HPDE6-E6E7 (cell line): ENCODE results near the gene UBQLNL.

Source experiments
- DNase-seq: peaks from one replicate; pipeline ENCODE4 v3.0.0; 2011; ENCODE audit warnings: missing footprints; ENCODE audit errors: extremely low spot score

Gene UBQLNL, protein sequence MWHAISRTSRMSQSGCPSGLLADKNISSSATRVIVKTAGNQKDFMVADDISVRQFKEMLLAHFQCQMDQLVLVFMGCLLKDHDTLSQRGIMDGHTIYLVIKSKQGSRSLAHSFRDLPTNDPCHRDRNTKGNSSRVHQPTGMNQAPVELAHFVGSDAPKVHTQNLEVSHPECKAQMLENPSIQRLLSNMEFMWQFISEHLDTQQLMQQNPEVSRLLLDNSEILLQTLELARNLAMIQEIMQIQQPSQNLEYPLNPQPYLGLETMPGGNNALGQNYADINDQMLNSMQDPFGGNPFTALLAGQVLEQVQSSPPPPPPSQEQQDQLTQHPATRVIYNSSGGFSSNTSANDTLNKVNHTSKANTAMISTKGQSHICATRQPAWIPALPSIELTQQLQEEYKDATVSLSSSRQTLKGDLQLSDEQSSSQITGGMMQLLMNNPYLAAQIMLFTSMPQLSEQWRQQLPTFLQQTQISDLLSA

DNA sequence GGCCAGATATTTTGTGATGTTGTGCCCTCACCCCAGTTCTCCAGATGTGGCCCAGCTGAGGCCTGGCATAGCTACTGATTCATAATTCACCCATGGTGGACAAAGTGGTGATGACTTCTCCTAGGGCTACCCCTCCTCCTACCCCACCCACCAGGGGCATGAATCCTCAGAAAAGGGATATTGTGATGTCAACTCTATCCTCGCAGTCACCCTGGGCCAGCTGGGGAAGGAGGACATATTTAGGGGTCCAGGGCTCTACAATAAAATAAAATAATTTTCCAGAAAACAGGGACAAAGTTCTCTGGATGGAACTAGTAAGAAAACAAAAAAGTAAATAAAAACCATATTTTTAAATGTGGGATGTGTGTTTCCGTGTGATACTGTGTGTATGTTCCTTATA is at the start of gene UBQLNL:
TSS of gene UBQLNL (minus strand) at position 101 of the 400 bp plus-strand sequence. CDS start 258 bp downstream, outside the sequence.
- DNase-seq, result no peak

DNA sequence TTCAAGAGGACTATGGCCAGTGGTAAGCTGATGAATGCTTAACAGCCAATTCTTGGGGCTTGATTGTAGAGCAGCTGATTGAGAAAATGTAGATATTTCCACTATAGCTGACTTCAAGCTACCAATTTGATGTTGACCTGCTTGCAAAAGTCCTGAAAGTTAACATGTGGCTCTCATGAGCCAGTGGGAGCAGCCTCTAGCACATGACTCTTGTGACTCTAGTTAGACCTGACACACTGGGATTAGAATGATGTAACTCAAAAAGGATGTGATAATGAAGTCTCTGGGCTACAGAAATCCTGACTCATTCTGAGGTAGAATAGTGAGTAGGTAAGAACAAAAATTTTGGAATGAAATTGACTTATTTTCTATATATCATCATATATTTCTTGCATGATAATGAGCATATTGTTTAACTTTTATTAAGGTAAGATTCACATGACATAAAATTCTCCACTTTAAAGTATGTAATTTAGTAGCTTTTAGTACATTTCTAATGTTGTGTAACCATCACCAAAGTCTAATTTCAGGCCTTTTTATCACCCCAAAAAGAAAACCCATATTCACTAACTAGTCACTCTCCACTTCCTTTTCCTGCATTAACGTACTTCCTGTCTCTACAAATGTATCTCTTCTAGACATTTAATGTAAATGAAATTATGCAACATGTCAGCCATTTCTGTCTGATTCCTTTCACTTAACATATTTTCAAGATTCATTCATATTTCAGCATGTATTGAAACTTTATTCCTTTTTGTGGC is 47.9 kb upstream of the UBQLNL start:
- no peak for DNase-seq

DNA sequence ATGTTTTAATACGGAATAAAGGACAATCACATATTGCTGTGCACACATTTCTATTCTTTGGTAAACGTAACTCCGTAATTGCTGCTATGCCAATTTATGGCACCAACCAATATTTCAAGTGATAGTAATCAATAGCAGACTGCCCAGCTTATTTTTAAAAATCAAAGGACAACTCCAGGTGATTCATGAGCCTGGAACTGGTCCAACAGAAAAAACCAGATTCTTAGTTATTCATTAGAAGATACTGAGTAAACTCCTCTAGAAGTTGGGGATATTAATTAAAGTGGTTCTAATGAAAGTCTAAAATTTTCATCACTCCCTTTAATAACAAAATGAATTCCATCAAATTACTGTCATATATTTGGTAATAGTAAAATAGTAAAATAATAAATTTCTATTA is 41.3 kb upstream of the UBQLNL start:
- no peak for DNase-seq

DNA sequence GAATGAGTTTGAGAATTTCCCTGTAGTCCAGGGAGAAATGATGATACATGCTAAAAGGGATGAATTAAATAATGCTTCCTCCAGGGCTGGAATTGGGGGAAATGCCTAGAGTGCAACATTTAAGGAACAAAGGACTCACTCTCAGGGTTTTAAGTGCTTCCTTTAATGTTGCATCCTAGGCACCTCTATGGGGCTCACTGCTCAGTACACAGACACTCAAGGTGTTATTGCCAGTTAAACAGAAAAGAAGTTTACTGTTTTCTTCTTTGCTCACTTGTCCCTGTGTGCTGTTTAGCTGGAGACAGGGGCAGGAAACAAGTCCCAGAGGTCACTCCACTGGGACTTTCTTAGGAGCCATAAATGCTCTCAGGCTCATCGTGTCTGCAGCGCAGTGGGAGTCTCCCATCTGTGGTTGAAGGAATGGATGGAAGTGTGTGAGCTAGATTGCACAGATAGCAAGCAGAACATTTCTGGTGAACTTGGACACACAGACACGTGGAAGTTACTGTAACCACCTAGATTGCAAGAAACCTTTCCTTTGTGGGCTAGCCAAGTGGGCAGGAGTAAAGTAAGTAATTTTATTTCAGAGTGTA is 40.2 kb upstream of the UBQLNL start:
- no peak for DNase-seq

DNA sequence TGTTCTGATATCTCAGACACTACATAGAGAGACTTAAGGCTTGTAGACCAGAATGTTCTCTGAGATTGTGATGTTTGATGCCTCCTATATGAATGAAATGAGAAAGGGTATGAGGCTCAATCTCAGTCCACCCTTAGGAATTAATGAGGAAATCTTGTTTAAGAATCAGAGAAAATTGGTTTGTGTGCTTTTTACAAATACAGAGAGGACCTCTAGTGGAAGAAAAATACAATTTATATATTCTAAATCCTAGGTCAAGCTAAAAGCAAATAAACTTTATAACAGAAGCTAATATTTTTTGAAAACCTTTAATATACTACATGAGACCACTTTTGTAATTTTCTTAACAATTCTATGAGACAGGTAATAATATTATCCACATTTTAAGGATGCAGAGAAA is 36.8 kb upstream of the UBQLNL start:
- no peak for DNase-seq

DNA sequence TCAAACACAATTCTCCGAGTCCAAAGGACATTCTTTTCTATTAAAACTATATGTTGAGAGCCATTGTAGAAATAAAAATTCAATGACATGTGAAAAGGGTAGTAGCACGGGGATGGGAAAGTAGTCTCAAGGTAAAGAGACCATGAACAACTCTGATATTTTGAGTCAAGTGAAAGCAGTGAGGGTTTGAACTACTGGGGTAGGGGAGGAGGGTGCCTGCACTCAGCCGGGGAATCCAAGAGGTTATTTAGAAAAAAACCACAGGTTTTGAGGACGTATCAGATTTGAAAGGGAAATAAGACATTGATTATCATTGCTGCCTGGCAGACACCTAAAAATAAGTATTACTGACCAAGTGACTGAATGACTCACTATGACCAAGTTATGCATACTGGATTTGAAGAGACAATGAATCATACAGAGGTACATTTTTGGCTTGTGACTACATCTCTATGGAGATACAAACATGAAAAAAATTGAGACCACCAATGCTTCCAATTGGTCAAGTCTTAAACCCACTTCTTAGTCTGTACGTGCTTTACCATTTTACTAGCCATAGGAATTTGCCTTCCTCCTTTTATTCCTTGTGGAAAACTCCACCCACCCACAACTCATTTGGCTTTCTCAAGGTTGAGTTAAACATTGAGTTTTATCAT is 34.1 kb upstream of the UBQLNL start:
- peak; percentile 49 for DNase-seq

DNA sequence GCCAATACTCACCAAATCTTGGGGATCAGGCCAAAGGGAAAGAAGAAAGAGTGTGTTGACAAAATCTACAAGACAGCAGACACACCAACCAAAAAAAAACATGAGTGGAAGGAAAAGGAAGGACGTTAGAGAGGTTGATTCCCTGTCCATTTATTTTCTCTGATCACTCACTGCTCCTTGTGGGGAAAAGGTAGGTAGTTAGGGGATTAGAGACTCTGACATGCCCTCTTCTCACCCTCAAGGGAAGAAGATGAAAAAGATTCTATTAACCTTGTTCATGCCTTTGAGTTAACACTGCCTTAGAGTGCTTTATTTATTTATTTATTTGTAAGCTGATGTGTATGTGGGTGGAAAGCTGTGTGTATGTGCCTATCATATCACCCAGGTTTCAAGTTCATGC is 31.9 kb upstream of the UBQLNL start, which contains the start of gene OR52H1:
TSS of gene OR52H1 (minus strand) at position 101 of the 400 bp plus-strand sequence. CDS start 3,035 bp downstream, outside the sequence.
- no peak for DNase-seq

DNA sequence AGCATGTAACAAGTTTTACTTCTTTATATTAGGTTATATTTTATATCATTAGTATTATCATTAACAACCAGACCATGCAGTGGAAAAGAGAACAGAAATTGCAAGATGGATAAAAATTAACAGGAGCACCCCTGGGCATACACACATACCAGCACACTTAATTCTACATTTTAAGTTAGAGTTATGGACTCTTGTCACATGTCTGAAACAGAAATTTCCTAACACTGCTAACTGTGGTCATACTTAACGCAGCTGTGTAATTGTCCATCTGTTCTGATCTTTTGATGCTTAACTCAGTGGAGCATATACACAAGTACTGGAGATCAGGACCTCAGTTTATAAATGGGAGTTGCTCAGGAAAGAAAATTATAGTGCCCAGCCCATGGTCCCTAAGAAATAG is 31.5 kb upstream of the UBQLNL start:
- no peak for DNase-seq

DNA sequence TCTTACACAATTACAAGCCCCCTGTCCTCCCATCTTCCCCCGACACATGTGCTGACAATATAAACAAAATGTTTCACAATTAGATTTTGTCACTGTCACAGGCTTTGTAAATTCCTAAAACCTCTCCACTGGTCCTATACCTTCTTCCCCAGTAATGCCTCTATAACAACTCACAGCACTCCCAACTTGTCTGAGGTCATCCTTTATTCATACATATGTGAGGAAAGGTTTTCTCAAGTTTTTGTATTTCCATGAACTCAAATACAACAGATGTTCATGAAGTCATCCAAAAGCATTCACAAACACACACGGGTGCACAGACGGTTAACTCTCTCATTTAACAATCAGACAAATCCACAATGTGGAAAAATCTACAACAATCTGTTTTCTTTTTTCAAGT is 30.0 kb upstream of the UBQLNL start:
- DNase-seq, result no peak

DNA sequence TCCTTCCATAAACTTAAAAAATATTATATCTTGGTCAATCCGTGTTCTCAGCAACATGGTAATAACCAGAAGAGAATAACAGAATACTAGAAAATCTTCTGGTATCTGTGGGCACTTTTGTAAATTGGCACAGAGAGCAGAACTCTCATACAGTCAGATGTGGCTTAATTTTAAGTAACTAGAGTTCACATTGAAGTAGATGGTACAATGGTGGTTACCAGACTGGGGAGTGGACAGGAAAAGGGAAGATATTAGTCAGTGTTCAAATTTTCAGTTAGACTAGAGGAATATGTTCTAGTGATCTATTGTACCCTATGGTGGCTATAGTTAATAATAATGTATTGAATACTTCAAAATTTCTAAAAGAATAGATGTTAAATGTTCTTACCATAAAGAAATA is 24.9 kb upstream of the UBQLNL start:
- no peak for DNase-seq

DNA sequence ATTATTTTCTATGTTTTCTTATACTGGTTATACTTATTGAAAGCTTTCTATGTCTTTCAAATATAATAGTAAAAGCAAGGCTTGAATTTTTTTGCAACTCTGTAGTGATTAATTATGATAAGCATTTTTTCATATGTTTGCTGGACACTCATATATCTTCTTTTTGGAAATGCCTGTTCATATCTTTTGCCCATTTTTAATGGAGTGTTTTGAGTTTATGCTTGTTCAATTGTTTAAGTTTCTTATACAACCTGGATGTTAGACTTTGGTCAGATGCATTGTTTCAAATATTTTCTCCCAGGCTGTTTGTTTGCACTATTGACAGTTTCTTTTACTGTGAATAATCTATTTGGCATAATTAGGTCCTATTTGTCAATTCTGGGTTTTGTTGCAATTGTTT is 20.0 kb upstream of the UBQLNL start:
- DNase-seq, result no peak

DNA sequence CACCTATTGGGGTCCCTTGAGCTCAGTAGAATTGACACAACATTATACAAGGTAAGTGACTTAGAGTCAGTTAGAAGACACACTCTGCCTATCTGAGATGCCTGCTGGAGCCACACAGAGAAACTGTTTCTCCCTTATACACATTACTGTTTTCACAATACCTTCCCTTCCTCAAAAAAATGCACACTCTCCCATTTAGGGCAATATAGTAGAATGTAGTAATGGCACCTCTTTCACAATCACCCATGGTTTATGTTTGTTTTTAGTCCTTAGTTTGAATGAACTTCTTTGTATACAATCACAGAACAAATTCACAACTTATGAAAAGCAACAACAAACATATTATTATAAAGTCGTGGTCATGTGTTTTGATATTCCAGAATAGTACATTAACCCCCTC is 17.5 kb upstream of the UBQLNL start:
- no peak for DNase-seq

DNA sequence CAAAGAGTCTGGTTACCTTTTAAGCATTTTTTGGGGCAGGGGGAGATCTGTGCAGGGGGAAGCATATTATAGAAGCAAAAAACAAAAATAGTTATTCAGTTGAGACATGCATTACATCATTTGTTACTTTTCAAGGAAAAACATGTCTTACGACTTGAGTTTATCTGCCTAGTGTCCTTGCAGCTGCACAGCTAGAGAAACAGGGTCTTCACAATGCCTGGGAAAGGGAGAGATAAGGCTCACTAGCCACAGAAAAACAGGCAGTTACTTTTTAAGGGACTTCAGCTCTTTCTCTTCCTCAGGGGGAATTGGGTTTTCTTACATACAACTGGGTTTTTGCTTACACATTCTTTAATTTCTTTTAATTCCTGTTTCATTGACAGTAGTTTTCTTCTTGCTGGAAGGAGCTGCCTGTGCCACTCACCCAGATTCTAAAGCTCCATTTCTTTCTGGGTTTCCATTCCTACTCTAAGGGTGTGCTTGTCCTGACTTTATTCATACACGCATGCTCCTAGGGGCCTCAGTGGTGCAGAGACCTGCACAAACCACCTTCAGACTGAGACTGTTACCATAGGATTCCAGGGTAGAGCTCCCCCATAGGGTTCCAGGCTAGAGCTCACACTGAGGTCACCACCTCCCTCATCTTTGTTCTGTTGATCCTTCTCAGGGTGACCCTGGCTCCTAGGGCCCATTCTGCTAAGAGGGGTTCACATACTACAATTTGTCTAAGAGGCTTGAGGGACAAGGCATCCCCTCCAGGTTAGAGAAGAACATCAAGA is 14.7 kb upstream of the UBQLNL start:
- no peak for DNase-seq

DNA sequence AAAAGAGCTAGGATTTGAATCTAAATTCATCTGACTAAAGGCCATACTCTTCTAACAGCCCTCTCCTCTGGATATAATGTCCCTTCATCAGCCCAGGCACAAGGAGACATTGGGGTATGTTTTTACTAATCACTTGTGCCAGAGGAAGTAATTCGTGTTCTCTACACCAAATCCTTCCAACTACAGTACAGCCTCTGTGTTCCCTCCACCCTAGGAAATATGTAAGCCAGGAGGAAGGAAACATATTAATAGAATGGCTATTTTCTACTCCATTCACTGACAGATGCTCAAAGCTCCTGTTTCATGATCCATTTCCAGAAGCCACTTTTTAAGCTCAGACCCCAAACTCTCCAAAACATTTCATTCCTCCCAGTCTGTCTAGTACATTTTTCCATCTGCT is 12.0 kb upstream of the UBQLNL start:
- DNase-seq, result no peak

DNA sequence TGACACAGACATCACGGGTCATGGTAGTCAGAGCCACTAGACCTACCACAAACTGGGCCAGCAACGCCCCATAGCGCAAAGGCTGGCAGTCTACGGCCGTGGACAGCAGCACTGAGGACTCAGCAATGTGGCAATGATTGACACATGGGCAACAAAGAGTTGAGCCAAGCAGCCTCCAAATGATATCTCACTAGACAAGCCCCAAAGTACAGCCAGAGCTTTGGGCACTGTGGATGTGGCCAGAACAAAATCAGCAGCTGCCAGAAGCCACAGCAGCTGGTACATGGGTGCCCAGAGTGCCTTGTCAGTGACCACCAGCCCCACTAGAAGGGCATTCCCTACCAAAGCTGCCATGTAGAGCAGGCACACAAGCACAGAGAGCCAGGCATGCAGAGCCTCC is 11.2 kb upstream of the UBQLNL start:
- DNase-seq, result no peak

DNA sequence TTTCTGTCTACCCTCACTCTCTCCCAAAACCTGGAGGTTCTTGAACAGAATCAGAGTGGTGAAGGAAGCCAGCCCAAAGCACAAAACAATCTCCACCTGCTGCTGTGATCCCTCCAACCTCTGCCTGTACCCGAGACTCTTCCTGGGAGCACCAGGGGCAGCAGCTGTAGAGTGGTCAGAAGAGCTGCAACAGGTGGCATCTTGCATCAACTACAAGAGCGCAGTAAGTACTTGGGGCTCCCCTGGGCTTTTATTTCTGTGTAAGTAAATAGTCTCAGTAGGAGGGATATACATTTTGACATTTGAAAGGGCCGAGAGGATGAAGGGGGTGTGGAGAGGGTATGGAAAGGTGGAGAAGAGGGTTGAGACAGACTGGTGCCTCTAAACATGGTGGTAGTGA is 8.3 kb upstream of the UBQLNL start:
- no peak for DNase-seq

DNA sequence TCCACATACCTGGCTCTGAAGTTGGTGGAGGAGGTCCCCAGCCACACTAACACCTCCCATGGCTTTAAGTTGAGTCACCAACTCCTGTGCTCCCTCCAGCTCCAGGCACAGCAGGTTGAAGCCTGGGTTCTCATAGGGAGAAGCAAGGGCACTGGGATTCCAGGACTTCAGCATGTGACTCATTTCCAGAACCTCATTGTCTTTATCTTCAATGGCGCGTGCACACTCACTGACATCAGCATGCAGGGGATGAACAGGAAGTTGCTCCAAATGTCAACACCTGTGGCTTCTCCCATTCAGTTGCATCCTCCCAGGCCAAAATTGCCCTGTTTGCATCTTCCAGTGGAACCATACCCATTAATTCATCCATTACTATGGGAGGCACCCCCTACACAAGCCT is 5.8 kb upstream of the UBQLNL start:
- no peak for DNase-seq

DNA sequence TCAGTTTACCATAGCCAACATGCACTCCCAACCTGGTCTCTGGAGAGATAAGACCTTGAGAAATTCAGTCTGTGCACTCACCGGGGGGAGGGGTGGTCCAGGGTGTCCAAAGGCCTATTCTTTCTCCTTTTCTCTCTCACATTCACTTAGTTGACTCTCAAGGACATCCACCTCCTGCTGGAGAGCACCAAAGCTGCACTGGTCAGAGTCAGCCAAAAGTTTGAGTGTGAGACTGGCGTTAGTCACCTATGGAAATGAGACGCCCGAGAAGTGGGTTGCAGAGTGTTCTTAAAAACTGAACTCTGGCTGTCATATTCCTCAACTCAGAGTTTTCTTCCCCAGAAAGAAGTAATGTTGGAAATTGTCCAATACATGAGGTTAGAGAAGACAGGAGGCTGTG is 5.0 kb upstream of the UBQLNL start:
- DNase-seq, result no peak

DNA sequence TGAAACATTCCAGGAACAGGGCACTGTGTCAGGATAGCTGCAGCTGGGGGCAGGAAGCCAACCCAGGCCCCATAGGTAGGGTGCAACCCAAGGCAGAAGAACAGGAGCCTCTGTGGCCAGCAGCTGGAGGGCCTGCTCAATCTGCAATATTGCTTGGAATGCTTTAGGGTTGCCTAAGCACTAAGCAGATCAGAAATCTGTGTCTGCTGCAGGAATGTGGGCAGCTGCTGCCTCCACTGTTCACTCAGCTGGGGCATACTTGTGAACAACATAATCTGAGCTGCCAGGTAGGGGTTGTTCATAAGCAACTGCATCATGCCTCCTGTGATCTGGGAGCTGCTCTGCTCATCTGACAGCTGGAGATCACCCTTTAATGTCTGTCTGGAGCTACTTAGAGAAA is 1.7 kb downstream of the UBQLNL start:
- no peak for DNase-seq

DNA sequence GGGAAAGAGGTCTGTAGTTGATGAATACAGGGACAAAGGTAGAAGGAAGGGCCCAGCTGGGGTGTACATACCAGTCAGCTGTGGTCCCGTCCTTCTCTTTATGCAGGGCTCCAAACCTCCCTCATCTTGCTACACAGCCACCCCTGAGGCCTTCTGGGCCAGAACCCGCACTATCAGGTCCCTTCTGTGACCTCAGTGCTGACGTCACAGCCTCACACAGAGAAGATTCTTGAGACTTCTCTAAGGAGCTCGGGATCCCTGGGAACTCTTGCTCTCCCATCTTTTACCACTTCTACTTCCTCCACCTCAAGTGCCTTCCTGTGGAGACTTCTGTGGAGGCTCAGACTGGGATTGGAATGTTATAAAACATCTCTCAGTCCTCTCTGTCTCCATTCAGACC is 6.7 kb downstream of the UBQLNL start, which contains the start of gene UBQLN3:
TSS of gene UBQLN3 (minus strand) at position 155 of the 400 bp plus-strand sequence. CDS start 399 bp downstream, outside the sequence.
- DNase-seq, result no peak

DNA sequence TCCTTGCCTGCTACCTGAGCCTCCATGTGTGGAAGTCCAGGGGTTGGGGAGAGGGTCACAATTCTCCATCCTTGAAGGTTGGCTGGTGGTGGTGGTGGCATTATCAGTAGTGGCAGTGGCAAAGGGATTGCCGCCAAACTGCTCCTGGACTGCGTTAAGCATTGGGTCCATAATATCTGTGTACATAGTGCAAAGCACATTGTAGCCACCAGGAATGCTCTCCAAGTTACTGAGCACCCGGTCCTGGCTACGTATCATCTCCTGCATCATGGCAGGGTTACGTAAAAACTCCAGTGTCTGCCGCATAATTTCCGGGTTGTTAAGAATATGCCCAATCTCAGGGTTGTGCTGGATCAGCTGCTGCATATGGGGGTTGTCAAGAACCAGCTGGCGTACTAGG is 7.9 kb downstream of the UBQLNL start:
- no peak for DNase-seq
